Mammary epithelial cell (primary cell): ENCODE results near the gene FKBP5.

ENCODE experiments used
- CTCF ChIP-seq, 2 donors: IDR thresholded peaks in 1 of 2; conservative IDR thresholded peaks in 1 of 2; 2 replicates each; pipeline ENCODE4 v1.5.1; 2011 to 2012; ENCODE audit warnings: inconsistent platforms in 2 of 2, low read length in 2 of 2, mild to moderate bottlenecking in 2 of 2, control low read depth in 1 of 2, low read depth in 1 of 2; ENCODE audit not compliant: insufficient read depth in 1 of 2; ENCODE audit errors: extremely low read depth in 1 of 2
- EZH2 ChIP-seq: IDR thresholded peaks from 2 replicates; pipeline ENCODE4 v1.6.1; 2012; ENCODE audit warnings: low read length, inconsistent platforms, borderline replicate concordance

DNA sequence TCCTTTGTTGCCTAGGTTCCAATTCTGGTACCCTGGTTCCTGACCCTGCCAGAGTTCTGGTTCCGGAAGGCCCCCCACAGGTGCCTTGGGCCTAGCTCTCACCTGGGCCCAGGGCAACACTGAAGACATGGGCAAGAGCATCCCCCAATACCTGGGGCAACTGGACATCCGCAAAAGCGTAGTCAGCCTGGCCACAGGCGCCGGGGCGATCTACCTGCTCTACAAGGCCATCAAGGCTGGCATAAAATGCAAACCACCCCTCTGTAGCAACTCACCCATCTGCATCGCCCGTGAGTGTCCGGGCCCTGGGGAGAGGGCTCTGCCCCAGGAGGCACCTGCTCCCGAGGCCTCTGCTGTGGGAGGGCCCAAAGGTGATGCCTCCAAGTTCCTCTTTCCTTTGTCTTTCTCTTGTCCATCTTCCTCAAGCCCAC lies 48.3 kb upstream of the FKBP5 start, which contains the start of gene ARMC12:
- TF ChIP-seq CTCF (conservative IDR thresholded peaks at IDR 0.05 in 1 of 2, IDR thresholded peaks at IDR 0.05 in 1 of 2; ENCODE audit: extremely low read depth in 1 of 2, insufficient read depth in 1 of 2, low read depth in 1 of 2, low read length in 2 of 2) (no peak), EZH2 (no peak)
